Tibial nerve (tissue), 4 donors: Measurements from ENCODE around the gene SEMA3G.

Experiments used
- CTCF ChIP-seq, 5 experiments: fragments of 200-600 bp in 3 of 5; fragments of 450-650 bp in 2 of 5; sonication (generic) in 3 of 5; IDR thresholded peaks; one replicate each; pipeline ENCODE4 v1.5.1; 2016 to 2019; ENCODE audit warnings: antibody characterized with exemption in 5 of 5, mild to moderate bottlenecking in 3 of 5, moderate library complexity in 2 of 5
- EP300 ChIP-seq, 2 donors: sonication (generic); formaldehyde crosslinking; IDR thresholded peaks; one replicate each; pipeline ENCODE4 v1.6.1; 2017; ENCODE audit warnings: antibody characterized with exemption in 2 of 2, mild to moderate bottlenecking in 1 of 2
- POLR2A ChIP-seq, 2 donors: fragments of 450-650 bp; IDR thresholded peaks; one replicate each; pipeline ENCODE4 v1.6.1; 2017; ENCODE audit warnings: antibody characterized with exemption in 2 of 2, mild to moderate bottlenecking in 2 of 2, moderate library complexity in 2 of 2

GRCh38 chr3:52404391-52404790 is 40.5 kb downstream of the SEMA3G start:
- no peak for TF ChIP-seq CTCF (IDR thresholded peaks at IDR 0.05)
- TF ChIP-seq POLR2A (IDR thresholded peaks at IDR 0.05) = no peak
- no peak for TF ChIP-seq EP300 (IDR thresholded peaks at IDR 0.05)
